Right cardiac atrium (tissue), 5 donors: ENCODE results near the gene B3GALNT1. TPM values are rescaled to one million over a fixed set of nuclear protein-coding genes. Genes with fewer than 3 reads are reported as not detected.

ENCODE experiments used
- ATAC-seq, 2 donors: fragments of 200-7000 bp; cut with Tn5 transposase; one replicate each; pipeline versions ENCODE4 v1.8.0 to v1.9.1; 2020; ENCODE audit warnings: moderate library complexity in 2 of 2, mild to moderate bottlenecking in 1 of 2
- DNase-seq, 3 donors: peaks; one replicate each; pipeline ENCODE4 v3.0.0-alpha.2; 2020
- H3K27ac ChIP-seq: one replicate; pipeline ENCODE4 v1.5.1; 2013; ENCODE audit warnings: mild to moderate bottlenecking, low read length, control low read depth, moderate library complexity
- H3K27me3 ChIP-seq: one replicate; pipeline ENCODE4 v1.6.1; 2013; ENCODE audit not compliant: control insufficient read depth, insufficient read depth
- H3K4me1 ChIP-seq: one replicate; pipeline ENCODE4 v1.6.1; 2013; ENCODE audit warnings: low read length; ENCODE audit not compliant: control insufficient read depth, insufficient read depth
- H3K4me3 ChIP-seq: one replicate; pipeline ENCODE4 v1.5.1; 2013; ENCODE audit warnings: low read length, control low read depth
- H3K9me3 ChIP-seq: one replicate; pipeline ENCODE4 v1.6.1; 2013; ENCODE audit warnings: low read length; ENCODE audit not compliant: control insufficient read depth
- WGBS: extraction: QIAGEN DNeasy Blood & Tissue Kit; methylation state at CpG from one replicate; pipeline ENCODE4 v1.1.7; 2013; 5-methylcytosine and 5-hydroxymethylcytosine counted together
- intact Hi-C, 4 donors: fragments of 100-400 bp; cut with DNase I; formaldehyde crosslinking; loops; one replicate each; pipeline versions ENCODE4 v1.11.0 to v1.14.0; 2022 to 2023
- polyA plus RNA-seq: library from polyadenylated mRNA; stranded (reverse); fragments of 200-250 nt; gene quantifications from one replicate; pipeline ENCODE4 v1.2.3, GENCODE V29; 2013
- total RNA-seq, 4 donors: library from RNA; stranded (reverse); fragmentation: NEBNext Ultra II Directional; extraction: Animal tissue kit (Norgen Biotek cat#: 25700); gene quantifications; one replicate each; pipeline ENCODE4 v1.2.1, GENCODE V29; 2021
- donor health status: healthy with polysubstance abuse.
- donor health status: DM: no; HTN: yes; CAD: no.
- donor health status: DM: no; HTN: no; CAD: no.
- donor health status: DM: no; HTN: yes; CAD: no; lungs with severe emphysema.
- donor health status: DM: yes; HTN: yes; CAD: no.

B3GALNT1 gene
- total and polyA plus RNA-seq, 5 donors, result 27.5 to 89.6 (median 75.3) TPM

DNA sequence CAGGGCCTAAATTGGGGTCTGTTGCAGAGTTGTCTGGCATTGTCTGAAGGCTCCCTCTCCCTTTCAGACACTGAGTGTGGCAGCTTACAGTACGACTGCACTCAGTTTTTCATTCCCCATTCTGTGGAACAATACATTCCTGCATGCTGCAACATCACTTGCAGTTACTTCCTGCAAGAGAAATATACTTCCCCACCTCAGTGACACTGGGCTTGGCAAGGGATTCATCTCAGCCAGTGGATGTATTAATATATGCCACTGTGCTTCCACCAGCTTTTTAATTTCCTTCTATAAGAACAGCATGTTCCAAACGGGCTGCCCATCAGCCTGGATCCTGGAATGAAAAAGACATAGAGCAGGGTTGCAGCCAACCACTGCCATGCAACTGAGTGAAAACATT, 23.1 kb downstream of the B3GALNT1 start:
- peaks cover 7% of the 10 kb centered on the region for H3K4me1 ChIP-seq
- peak overlapping the region; percentile 78 for H3K27ac ChIP-seq
- WGBS, result 18% methylated on average over 2 of the region's 2 CpGs
- DNase-seq (peak in 2 of 3 donors; percentile 22 to 69), ATAC-seq (peak; percentile 84 to 88)
- H3K27me3 ChIP-seq, result no peaks in the 10 kb centered on the region
- H3K9me3 ChIP-seq, result no peaks in the 10 kb centered on the region
- intact Hi-C loops, result no loop called here
- no peak overlapping the region for H3K4me3 ChIP-seq

GRCh38 chr3:161081633-161082032, 23.5 kb downstream of the B3GALNT1 start:
- Histone ChIP-seq H3K27me3 (no peaks in the 10 kb centered on the region), H3K27ac (peak overlapping the region; percentile 78), H3K4me3 (no peak overlapping the region), H3K9me3 (no peaks in the 10 kb centered on the region), H3K4me1 (peaks cover 7% of the 10 kb centered on the region)
- DNase-seq, result no peak
- ATAC-seq, result peak; percentile 47 to 49
- intact Hi-C loops, result no loop called here
- 28% methylated on average over 4 of the region's 4 CpGs for WGBS

- DNase-seq (no peak), ATAC-seq (no peak)
- no peak overlapping the region for H3K4me3 ChIP-seq
- no peak overlapping the region for H3K27ac ChIP-seq
- no peaks in the 10 kb centered on the region for H3K27me3 ChIP-seq
- H3K9me3 ChIP-seq, result no peaks in the 10 kb centered on the region
- 97% methylated on average over 1 of the region's 1 CpG for WGBS
- intact Hi-C loops, result no loop called here
- peaks cover 5% of the 10 kb centered on the region for H3K4me1 ChIP-seq
Observed at GRCh38 chr3:161073181-161073580, 32.0 kb downstream of the B3GALNT1 start.

DNA sequence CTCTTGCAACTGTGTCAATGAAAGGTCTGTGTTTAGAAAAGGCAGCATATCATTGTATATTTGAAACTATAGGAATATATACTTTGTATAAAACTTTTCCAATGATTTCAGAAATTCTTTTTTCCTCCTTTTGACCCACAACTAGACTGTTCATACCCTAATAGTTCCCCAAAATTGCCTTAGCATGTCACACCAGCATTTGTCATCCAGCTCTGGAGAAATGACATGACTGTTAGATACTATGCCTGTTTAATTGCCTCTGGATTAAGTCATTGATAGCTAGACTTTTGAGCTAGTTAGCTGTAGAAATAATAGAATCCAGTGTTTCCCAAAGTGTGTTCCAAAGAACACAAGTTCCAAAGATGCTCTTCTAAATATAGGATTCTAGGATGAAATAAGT, 32.4 kb downstream of the B3GALNT1 start:
- Histone ChIP-seq H3K27ac (no peak overlapping the region), H3K9me3 (no peaks in the 10 kb centered on the region), H3K4me1 (peaks cover 5% of the 10 kb centered on the region), H3K4me3 (no peak overlapping the region), H3K27me3 (no peaks in the 10 kb centered on the region)
- intact Hi-C loops, result no loop called here
- DNase-seq (no peak), ATAC-seq (no peak)

GRCh38 chr3:161072211-161072621, 32.9 kb downstream of the B3GALNT1 start:
- DNase-seq (no peak), ATAC-seq (no peak)
- 88% methylated on average over 1 of the region's 1 CpG for WGBS
- H3K9me3 ChIP-seq, result no peaks in the 10 kb centered on the region
- peaks cover 5% of the 10 kb centered on the region for H3K4me1 ChIP-seq
- H3K4me3 ChIP-seq, result no peak overlapping the region
- H3K27ac ChIP-seq, result no peak overlapping the region
- intact Hi-C loops, result no loop called here
- H3K27me3 ChIP-seq, result no peaks in the 10 kb centered on the region

GRCh38 chr3:161070980-161071663, 34.0 kb downstream of the B3GALNT1 start:
- Histone ChIP-seq H3K27ac (no peak overlapping the region), H3K27me3 (no peaks in the 10 kb centered on the region), H3K9me3 (no peaks in the 10 kb centered on the region), H3K4me3 (no peak overlapping the region), H3K4me1 (peaks cover 5% of the 10 kb centered on the region)
- ATAC-seq (peak in 1 of 2 donors; percentile 60), DNase-seq (peak in 1 of 3 donors; percentile 61)
- intact Hi-C loops, result no loop called here
- WGBS, result 55% methylated on average over 6 of the region's 6 CpGs

- ATAC-seq, result no peak
- Histone ChIP-seq H3K4me3 (no peak overlapping the region), H3K27me3 (no peaks in the 10 kb centered on the region), H3K27ac (peak overlapping the region; percentile 38), H3K9me3 (no peaks in the 10 kb centered on the region), H3K4me1 (peaks cover 5% of the 10 kb centered on the region)
- DNase-seq, result no peak
- WGBS, result 85% methylated on average over 9 of the region's 9 CpGs
- intact Hi-C loops, result no loop called here
Observed at GRCh38 chr3:161070252-161070930, 34.8 kb downstream of the B3GALNT1 start.

DNA sequence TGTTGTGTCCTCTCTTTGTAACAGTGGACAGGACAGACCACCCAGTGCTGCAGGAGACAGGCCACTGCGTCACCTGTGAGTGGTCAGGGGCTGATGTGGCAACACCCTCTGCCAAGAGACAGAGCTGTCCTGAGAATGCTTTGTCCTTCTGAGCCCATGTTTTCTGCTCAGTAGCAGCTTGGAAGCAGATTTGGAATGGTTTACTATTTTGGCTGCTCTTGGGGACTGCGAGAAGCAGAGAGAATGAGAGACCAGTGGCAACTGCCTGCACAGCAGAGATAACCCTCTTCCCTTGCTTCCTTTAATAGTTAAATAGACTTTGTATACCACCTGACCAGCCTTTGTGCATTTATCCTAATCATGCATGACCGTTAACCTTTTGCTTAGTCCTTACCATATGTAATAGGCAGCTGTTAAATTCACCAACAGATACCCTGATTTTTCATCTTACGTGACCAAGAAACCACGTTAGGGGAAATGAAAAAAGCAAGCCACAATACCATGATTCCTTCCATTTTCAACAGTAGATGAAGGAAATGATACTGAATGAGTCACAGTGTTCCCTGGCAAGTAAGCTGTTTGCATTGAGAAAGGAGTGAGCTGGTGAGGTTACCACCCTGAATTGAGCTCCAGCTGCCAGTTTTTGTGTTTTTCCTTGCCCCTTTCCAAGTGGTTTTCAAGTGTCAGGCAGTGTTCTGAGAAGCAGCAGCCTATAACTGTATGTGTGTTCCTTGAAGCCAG, 35.5 kb downstream of the B3GALNT1 start:
- no peaks in the 10 kb centered on the region for H3K27me3 ChIP-seq
- H3K4me3 ChIP-seq, result no peak overlapping the region
- WGBS, result 57% methylated on average over 5 of the region's 5 CpGs
- H3K27ac ChIP-seq, result no peak overlapping the region
- H3K9me3 ChIP-seq, result no peaks in the 10 kb centered on the region
- peak; percentile 47 to 82 for ATAC-seq
- H3K4me1 ChIP-seq, result peaks cover 5% of the 10 kb centered on the region
- DNase-seq, result no peak
- intact Hi-C loops, result no loop called here

- intact Hi-C loops, result no loop called here
- ATAC-seq (peak; percentile 50 to 63), DNase-seq (no peak)
- Histone ChIP-seq H3K4me1 (peaks cover 5% of the 10 kb centered on the region), H3K4me3 (no peak overlapping the region), H3K9me3 (no peaks in the 10 kb centered on the region), H3K27me3 (no peaks in the 10 kb centered on the region), H3K27ac (no peak overlapping the region)
- WGBS, result 20% methylated on average over 1 of the region's 1 CpG
Observed at GRCh38 chr3:161067335-161067734, 37.8 kb downstream of the B3GALNT1 start.

GRCh38 chr3:161066930-161067329, 38.2 kb downstream of the B3GALNT1 start:
- ATAC-seq (no peak), DNase-seq (no peak)
- no peaks in the 10 kb centered on the region for H3K9me3 ChIP-seq
- 82% methylated on average over 3 of the region's 3 CpGs for WGBS
- no peak overlapping the region for H3K4me3 ChIP-seq
- no peak overlapping the region for H3K27ac ChIP-seq
- H3K27me3 ChIP-seq, result no peaks in the 10 kb centered on the region
- intact Hi-C loops, result no loop called here
- H3K4me1 ChIP-seq, result peaks cover 5% of the 10 kb centered on the region

DNA sequence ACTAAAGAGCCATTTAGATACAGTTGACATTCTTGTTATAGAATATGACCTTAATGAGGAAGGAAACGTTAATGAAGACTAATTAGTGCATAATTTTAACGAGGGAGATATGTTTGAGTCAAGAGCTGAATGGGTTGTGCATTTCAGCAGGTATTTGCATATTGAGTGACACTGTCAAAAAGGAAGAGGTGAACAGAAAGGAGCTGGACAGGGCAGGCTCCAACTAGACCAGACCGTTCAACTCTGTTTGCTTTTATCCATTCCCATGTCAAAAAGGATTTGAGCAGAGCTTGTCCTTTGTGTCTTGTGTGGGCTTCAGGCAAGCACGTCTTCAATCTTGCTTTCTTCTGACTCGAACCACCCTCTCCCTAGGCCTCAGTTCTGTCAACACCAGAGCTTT, 40.7 kb downstream of the B3GALNT1 start:
- H3K4me1 ChIP-seq, result peaks cover 2% of the 10 kb centered on the region
- no peak for DNase-seq
- intact Hi-C loops, result no loop called here
- H3K27ac ChIP-seq, result no peak overlapping the region
- H3K27me3 ChIP-seq, result no peaks in the 10 kb centered on the region
- H3K9me3 ChIP-seq, result no peaks in the 10 kb centered on the region
- 80% methylated on average over 5 of the region's 5 CpGs for WGBS
- ATAC-seq, result no peak
- no peak overlapping the region for H3K4me3 ChIP-seq
